ENCODE data around the gene TRIM2.

DNA sequence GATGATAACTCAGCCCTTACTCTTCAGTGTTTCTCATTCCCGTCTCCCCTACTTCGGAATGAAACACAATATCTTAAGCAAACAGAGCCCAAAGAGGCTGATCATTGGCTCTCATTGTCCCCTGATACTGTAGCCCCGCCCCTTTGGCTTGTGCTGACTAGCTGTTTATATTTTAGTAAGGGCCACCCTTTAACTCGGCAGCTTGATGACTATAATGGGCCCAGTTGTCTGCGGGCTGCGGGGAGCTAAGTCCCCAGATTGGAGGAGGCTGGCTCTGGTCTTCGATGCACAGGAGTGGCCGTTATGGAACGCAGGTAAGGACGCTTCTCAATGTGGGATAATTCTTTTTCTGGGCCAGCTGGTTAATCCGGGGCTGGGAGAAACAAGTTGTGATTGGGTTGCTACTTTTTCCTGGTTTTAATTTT is at the start of gene TRIM2:
- TF ChIP-seq CTCF (conservative IDR thresholded peaks at IDR 0.05; ENCODE audit: low read depth, low read length), result no peak
- TF ChIP-seq EZH2 (IDR thresholded peaks at IDR 0.05; ENCODE audit: low read length, unreplicated experiment), result no peak

Data from PC-3 (cell line).